GM06990 (cell line): ENCODE data around the gene SYT12.
A peak's percentile ranks its signal among the peaks of the same experiment; 100 is the strongest.

Source experiments
- DNase-seq: peaks from one replicate; pipeline ENCODE4 v3.0.0-alpha.2; 2011; ENCODE audit not compliant: insufficient read length; ENCODE audit errors: extremely low read depth
- H3K27me3 ChIP-seq: replicated peaks from 2 replicates; pipeline ENCODE4 v1.6.0; 2011; ENCODE audit warnings: low read length; ENCODE audit not compliant: control insufficient read depth, insufficient read depth
- H3K36me3 ChIP-seq: 2 replicates; pipeline ENCODE4 v1.5.1; 2011; ENCODE audit warnings: low read length; ENCODE audit not compliant: control insufficient read depth, insufficient read depth
- H3K4me3 ChIP-seq: replicated peaks from 2 replicates; pipeline ENCODE4 v1.5.1; 2011; ENCODE audit warnings: low read depth, mild to moderate bottlenecking, control low read depth, low read length
- CTCF ChIP-seq: IDR thresholded peaks from 2 replicates; pipeline ENCODE4 v1.5.1; 2011; ENCODE audit warnings: low read length, control low read depth, mild to moderate bottlenecking, inconsistent platforms; ENCODE audit not compliant: insufficient read depth, poor library complexity, severe bottlenecking

SYT12 gene

DNA sequence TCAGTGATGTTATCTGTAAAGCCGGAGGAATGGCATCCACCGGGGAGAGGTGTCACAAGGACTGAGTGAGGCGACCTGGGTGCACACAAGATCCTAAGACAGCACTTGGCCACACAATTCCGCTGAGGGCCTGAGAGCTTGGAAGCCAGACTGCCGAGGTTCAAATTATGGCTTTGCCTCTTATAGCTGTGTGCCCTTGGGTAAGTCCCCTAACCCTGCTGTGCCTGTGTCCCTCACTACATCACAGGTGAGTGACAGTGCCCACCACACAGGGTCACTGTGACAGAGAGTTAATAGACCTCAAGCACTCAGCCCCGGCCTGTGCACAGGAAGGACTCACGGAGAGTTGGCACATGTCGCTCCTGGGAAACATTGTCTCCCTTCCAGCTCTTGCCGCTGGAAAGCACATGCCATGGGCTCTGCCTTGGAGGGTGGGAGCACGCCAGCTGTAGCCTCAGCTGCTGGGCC, 34.3 kb downstream of the SYT12 start:
- Histone ChIP-seq H3K27me3 (no peaks in the 10 kb centered on the region), H3K4me3 (peak overlapping the region; percentile 50)
- no peak for TF ChIP-seq CTCF

GRCh38 chr11:67058506-67058905, 35.6 kb downstream of the SYT12 start:
- DNase-seq, result no peak
- Histone ChIP-seq H3K36me3 (no peaks in the 10 kb centered on the region), H3K4me3 (no peak overlapping the region), H3K27me3 (no peaks in the 10 kb centered on the region)
- no peak for TF ChIP-seq CTCF

More for the DNA sequence above, 34.3 kb downstream of the SYT12 start:
- no peaks in the 10 kb centered on the region for H3K36me3 ChIP-seq
- DNase-seq, result no peak

DNA sequence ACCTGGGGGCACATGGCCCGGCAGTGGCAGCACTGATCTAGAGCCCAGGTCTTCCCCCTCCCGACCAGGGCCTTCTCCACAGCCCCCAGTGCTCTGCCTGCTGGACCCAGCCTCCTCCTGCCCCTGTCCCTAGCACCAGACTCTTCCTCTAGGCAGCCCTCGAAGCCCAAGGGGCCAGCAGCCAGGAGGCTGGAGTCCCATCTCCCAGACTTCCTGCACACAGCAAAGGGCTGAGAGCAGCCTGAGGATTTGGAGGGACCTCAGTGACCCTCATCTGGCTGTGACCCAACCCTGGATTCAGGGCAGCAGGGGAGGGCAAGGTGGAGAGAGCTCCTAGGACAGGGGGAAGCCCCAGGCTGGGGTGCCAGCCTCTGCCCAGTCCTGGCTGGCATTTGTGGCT, 36.7 kb downstream of the SYT12 start:
- no peak for TF ChIP-seq CTCF
- Histone ChIP-seq H3K27me3 (no peaks in the 10 kb centered on the region), H3K36me3 (no peaks in the 10 kb centered on the region), H3K4me3 (no peak overlapping the region)
- no peak for DNase-seq

- H3K4me3 ChIP-seq, result no peak overlapping the region
- no peaks in the 10 kb centered on the region for H3K27me3 ChIP-seq
- no peak for DNase-seq
- TF ChIP-seq CTCF, result no peak
- H3K36me3 ChIP-seq, result no peaks in the 10 kb centered on the region
Measured at GRCh38 chr11:67060111-67060522, 37.2 kb downstream of the SYT12 start.

DNA sequence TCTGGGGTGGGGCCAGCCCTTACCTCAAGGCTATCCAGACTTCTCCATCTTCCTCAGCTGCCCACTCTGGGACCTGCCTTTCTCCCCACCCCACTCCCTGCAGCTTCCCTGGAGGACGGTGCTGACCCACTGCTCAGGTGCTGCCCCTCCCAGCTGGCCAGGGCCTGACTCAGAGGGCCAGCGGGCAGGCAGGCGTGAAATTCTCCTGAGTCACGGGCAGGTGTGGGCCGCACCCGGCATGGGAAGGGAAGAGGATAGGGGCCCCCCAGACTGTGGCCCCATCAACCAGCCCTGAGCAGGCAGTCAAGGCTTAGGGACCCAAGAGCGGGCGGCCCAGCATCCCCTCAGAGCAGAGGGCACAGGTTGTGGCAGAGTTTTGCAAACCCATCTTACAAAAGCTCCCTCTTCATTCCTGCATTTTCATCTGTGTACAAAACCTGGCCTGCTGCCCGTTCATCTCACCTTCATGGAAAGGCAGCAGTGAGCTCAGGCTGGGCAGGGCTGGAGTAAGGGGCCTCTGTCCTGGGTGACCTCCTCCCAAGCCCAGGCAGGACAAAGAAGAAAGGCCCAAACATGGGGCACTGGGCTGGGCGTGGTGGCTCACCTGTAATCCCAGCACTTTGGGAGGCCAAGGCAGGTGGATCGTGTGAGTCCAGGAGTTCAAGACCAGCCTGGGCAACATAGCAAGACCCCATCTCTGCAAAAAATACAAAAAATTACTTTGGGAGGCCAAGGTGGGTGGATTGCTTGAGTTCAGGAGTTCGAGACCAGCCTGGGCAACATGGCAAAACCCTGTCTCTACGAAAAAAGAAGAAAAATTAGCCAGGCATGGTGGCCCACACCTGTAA, 39.8 kb downstream of the SYT12 start:
- TF ChIP-seq CTCF, result no peak
- Histone ChIP-seq H3K4me3 (no peak overlapping the region), H3K36me3 (no peaks in the 10 kb centered on the region), H3K27me3 (no peaks in the 10 kb centered on the region)
- DNase-seq, result no peak
